ENCODE data around the gene WDR18. TPM values are rescaled to one million over a fixed set of nuclear protein-coding genes. Genes with fewer than 3 reads are reported as not detected.

Gene WDR18
- total and polyA plus RNA-seq, 2 donors from 2014 or later: 40.3 to 77.2 TPM

DNA sequence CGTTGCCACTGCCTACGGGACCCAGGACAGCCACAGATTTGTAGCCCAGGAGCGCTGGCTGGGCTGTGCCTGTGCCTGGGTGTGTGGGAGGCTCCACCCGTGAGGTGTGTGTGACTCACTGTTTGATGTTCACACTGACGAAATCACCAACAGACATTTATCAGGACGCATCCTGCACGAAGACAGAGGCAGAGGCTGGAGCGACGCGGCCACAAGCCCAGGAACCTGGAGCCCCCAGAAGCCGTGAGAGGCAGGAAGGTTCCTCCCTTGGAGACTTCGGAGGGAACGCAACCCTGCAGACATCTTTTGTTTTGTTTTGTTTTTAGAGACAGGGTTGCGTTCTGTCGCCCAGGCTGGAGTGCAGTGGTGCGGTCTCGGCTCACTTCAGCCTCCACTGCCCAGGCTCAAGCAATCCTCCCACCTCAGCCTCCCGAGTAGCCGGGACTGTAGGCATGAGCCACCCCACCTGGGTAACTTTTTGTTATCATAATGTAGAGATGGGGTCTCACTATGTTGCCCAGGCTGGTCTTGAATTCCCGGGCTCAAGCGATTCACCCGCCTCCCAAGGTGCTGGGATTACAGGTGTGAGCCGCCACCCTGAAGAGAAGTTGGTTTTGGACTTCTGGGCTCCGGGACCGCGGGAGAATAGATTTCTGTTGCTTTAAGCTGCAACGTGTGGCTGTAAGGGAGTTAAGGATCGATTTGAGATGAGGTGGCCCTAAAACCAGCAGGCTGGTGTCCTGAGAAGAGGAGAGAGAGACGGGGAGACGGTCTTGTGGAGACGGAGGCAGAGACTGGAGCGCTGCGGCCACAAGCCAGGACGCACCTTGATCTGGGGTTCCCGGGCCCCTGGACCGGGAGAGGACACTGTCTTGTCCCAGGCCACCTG lies 24.9 kb upstream of the WDR18 start:
- no peaks in the 10 kb centered on the region for H3K9me3 ChIP-seq (ENCODE audit: control insufficient read depth in 2 of 3, insufficient read depth in 1 of 3, low read length in 3 of 3)
- H3K27ac ChIP-seq (ENCODE audit: low read depth in 2 of 2, low read length in 2 of 2): no peak overlapping the region
- TF ChIP-seq, protein P1, sequence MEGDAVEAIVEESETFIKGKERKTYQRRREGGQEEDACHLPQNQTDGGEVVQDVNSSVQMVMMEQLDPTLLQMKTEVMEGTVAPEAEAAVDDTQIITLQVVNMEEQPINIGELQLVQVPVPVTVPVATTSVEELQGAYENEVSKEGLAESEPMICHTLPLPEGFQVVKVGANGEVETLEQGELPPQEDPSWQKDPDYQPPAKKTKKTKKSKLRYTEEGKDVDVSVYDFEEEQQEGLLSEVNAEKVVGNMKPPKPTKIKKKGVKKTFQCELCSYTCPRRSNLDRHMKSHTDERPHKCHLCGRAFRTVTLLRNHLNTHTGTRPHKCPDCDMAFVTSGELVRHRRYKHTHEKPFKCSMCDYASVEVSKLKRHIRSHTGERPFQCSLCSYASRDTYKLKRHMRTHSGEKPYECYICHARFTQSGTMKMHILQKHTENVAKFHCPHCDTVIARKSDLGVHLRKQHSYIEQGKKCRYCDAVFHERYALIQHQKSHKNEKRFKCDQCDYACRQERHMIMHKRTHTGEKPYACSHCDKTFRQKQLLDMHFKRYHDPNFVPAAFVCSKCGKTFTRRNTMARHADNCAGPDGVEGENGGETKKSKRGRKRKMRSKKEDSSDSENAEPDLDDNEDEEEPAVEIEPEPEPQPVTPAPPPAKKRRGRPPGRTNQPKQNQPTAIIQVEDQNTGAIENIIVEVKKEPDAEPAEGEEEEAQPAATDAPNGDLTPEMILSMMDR (IDR thresholded peaks at IDR 0.05; ENCODE audit: borderline replicate concordance, extremely low read depth, insufficient read depth): no peak
- no peaks in the 10 kb centered on the region for H3K36me3 ChIP-seq (ENCODE audit: control insufficient read depth in 2 of 3, insufficient read depth in 3 of 3, low read length in 3 of 3)
- DNase-seq (peak in 1 of 5 donors; percentile 64), FAIRE-seq (no peak)
- H3K4me3 ChIP-seq (ENCODE audit: low read length in 3 of 3): no peak overlapping the region
- H3K4me1 ChIP-seq (ENCODE audit: control insufficient read depth in 2 of 3, insufficient read depth in 2 of 3, low read depth in 1 of 3, low read length in 3 of 3): peaks cover 0 to 24% (median 5%) of the 10 kb centered on the region in 3 donors
- intact Hi-C loops (cut with DNase I): no loop called here
- H3K27me3 ChIP-seq (ENCODE audit: control insufficient read depth, insufficient read depth, low read length): no peaks in the 10 kb centered on the region
- no peak overlapping the region for H3K9ac ChIP-seq (ENCODE audit: low read length in 3 of 3)

DNA sequence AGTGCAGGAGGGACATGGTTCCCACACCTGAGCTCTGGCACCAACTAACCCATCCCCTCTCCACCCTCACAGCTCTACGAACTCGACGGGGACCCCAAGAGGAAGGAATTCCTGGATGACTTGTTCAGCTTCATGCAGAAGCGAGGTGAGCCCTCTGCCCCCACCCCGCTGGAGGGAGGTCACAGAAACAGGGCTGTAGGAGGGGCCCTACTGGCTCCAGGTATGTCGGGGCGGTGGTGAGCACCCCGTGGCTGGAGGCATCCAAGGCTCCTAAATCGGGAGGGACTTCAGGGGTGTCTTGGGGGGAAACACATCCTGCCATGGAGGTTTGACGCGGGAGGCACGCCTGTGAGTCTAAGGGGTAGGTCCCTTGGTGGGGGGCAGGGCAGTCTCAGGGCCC lies 24.1 kb upstream of the WDR18 start:
- Histone ChIP-seq H3K9ac (ENCODE audit: low read length in 3 of 3) (no peak overlapping the region), H3K4me3 (ENCODE audit: low read length in 3 of 3) (no peak overlapping the region), H3K27me3 (ENCODE audit: control insufficient read depth, insufficient read depth, low read length) (no peaks in the 10 kb centered on the region), H3K9me3 (ENCODE audit: control insufficient read depth in 2 of 3, insufficient read depth in 1 of 3, low read length in 3 of 3) (no peaks in the 10 kb centered on the region), H3K36me3 (ENCODE audit: control insufficient read depth in 2 of 3, insufficient read depth in 3 of 3, low read length in 3 of 3) (peaks cover 0 to under 1% (median under 1%) of the 10 kb centered on the region in 3 donors), H3K27ac (ENCODE audit: low read depth in 2 of 2, low read length in 2 of 2) (no peak overlapping the region), H3K4me1 (ENCODE audit: control insufficient read depth in 2 of 3, insufficient read depth in 2 of 3, low read depth in 1 of 3, low read length in 3 of 3) (peaks cover 0 to 20% (median 5%) of the 10 kb centered on the region in 3 donors)
- TF ChIP-seq, protein P1 (IDR thresholded peaks at IDR 0.05; ENCODE audit: borderline replicate concordance, extremely low read depth, insufficient read depth): no peak
- DNase-seq: peak in 2 of 5 donors; percentile 56 to 66
- no peak for FAIRE-seq
- intact Hi-C loops (cut with DNase I): no loop called here

GRCh38 chr19:960601-960938 lies 23.6 kb upstream of the WDR18 start:
- Histone ChIP-seq H3K27ac (ENCODE audit: low read depth in 2 of 2, low read length in 2 of 2) (no peak overlapping the region), H3K27me3 (ENCODE audit: control insufficient read depth, insufficient read depth, low read length) (no peaks in the 10 kb centered on the region), H3K9ac (ENCODE audit: low read length in 3 of 3) (no peak overlapping the region), H3K4me1 (ENCODE audit: control insufficient read depth in 2 of 3, insufficient read depth in 2 of 3, low read depth in 1 of 3, low read length in 3 of 3) (peaks cover 0 to 15% (median 2%) of the 10 kb centered on the region in 3 donors), H3K4me3 (ENCODE audit: low read length in 3 of 3) (no peak overlapping the region), H3K36me3 (ENCODE audit: control insufficient read depth in 2 of 3, insufficient read depth in 3 of 3, low read length in 3 of 3) (peaks cover 0 to 6% (median 4%) of the 10 kb centered on the region in 3 donors), H3K9me3 (ENCODE audit: control insufficient read depth in 2 of 3, insufficient read depth in 1 of 3, low read length in 3 of 3) (no peaks in the 10 kb centered on the region)
- no peak for FAIRE-seq
- intact Hi-C loops (cut with DNase I): no loop called here
- no peak for DNase-seq
- TF ChIP-seq, protein P1 (IDR thresholded peaks at IDR 0.05; ENCODE audit: borderline replicate concordance, extremely low read depth, insufficient read depth): no peak
